ENCODE measurements around the gene ABHD17A.
"Not testable (repeated sequence)": the region's sequence is repeated elsewhere in the genome, so short reads cannot be mapped to it uniquely, and the experiment has no call there.

The ABHD17A gene

DNA sequence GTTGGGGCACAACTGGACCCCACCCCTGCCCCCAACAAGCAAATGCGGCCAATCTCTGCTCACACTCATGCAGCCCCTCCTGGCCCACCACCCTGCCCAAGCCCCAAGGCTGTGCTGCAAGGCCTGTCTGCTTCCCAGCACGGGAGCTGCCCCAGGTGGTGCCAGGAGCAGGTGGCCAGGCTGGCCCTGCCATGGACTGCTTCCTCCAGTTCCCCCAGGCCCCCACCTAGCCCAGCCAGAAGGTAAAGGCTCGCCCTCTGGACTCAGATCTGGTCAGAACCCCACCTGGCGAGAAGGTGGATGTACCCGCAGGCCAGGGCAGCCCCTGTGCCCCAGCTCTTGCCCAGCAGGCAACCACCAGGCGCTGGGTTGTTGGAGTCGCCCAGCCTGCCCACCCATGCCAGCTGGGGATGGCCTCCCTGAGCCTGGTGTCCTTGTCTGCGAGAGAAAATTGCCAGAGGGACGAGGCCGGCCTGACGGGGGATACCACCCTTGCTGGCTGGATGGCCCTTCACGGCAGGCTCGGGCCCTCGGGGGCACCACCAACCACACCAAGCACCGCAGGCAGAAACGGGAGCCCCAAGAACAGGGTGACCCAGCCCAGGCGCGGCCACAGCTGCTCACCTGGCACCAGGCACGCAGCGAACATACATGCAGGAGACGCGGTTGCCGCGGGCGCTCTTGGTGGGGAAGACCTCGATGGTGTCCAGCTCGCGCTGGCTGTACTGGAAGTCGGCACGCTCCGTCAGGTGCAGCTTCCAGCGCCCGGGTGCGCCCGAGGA, 4.5 kb downstream of the ABHD17A start:
- DNase-seq (ENCODE audit: low spot score), result no peak

DNA sequence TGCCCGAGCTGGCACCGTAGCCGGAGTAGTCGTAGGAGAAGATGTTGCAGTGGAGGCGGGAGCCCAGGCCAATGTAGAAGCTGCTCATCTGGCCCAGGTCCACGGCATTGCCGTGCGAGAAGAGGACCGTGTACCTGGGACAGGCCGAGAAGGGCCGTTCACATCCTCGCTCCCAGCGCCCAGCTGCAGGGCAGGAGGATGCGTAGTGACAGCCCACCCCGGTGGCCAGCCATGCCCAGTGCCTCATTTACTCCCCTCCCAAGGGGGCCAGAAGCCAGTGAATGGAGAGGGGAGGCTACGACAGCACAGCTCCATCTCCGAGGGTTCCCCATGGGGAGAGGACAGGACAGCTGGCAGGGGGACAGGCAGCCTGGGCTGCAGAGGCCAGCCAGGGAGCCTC, 5.3 kb downstream of the ABHD17A start:
- not testable (repeated sequence) for DNase-seq (ENCODE audit: low spot score)

DNA sequence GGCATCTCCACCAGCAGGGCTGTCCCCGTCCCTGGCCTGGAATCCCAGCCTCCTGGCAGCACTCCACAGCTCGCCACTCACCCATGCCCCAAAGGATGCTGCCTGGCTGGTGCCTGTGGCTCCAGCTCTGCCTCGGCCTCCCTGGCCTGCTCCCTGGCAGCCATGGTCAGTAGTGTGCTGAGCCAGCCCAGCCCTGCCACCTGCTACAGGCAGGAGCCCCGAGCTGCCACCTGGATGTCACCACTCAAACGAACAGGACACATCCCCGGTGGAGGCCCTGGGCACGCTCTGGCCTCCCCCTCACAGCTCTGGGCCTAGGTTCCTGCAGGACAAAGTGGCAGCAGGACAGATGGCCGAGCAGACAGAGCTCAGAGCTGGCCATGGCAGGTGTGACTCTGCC, 6.7 kb downstream of the ABHD17A start:
- not testable (repeated sequence) for DNase-seq (ENCODE audit: low spot score)

DNA sequence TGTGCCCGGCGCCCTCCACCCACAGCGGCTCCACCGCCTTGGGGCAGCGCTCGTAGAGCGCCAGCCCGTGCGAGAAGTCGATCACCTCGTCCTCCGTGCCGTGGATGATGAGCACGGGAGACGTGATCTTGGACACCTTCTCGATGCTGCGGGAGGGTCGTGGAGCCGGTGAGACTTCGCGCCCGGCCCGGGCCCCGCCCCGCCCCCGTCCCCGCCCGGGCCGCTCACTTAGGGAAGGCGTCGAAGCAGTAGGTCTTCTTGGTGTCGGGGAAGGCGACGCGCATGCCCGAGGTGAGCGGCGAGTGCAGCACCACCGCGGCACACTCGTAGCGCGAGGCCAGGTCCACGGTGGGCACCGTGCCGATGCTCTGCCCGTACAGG, 8.0 kb downstream of the ABHD17A start:
- not testable (repeated sequence) for DNase-seq (ENCODE audit: low spot score)

DNA sequence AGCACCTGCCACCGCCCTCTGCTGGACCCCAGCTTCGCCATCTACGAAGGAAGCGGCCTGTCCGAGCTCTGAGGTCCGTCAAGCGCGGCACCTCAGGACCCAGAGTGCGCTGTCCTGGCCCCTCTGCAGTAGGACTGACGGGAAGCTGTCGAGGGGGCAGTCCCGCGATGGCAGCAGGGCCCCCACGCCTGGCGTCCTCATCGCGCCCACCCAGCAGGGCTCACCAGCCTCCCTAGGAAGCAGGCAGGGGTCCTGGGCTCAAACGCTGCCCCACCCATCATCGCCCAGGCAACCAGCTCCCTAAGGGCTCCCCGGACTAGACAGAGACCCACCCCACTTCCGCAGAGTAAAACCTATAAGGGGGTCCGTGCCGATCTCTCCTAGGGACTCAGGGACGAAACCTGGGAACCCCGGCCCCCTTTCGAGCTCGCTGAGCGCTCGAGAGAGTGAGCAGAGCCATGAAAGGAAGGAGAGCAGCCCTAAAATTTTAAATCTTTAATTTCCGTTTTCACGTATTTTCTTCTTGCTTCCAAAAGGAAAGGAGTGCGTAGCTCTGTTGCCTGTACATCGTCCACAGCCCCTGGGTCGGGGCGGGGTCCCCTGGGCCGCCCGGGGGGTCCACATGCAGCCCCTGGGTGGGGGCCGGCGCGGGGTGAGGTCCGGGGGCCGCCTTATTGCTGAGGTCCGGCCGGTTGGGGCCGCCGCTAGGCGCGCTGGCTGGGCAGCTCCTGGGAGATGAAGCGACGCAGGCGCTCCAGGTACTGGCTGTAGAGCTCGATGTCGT, 8.6 kb downstream of the ABHD17A start:
- not testable (repeated sequence) for DNase-seq (ENCODE audit: low spot score)

DNA sequence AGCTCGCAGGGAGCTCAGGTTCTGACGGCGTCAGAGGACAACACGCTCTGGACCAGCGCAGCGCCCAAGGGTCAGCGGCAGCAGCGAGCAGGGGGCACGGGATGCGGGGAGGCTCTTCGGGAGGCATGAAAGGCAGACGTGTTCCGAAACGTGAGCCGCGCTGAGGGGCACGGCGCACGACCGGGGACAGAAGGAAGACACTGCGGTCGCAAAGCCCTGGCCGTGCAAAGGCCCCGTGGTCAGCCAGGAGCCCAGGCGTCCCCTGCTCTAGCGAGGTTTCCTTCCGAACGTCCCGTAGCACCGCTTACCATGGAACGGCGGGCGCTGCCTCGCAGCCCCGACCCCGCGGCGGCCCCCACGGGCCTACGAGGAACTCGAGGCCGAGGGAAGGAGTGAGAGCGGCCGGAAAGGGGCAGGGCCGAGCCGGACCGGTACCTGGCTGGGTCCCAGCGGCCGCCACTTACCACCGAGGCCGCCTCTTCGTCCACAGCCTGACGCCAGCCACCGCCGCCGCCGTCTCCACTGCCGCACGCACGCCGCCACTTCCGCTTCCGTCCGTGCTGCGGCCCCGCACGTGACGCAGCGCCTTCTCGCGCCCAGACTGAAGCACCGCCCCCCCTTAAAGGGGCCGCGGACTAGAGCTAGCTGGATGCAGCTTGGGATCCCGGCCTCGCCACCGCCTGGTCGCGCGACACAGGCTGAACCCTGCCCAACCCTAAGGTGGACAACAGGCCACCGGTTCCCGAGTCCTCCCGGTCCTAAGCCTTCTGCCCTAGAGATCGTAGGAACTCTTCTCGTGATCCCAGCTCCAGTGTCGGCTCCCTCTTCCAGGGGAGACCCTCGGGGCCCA, 9.4 kb downstream of the ABHD17A start:
- DNase-seq (ENCODE audit: low spot score), result peak; percentile 86

DNA sequence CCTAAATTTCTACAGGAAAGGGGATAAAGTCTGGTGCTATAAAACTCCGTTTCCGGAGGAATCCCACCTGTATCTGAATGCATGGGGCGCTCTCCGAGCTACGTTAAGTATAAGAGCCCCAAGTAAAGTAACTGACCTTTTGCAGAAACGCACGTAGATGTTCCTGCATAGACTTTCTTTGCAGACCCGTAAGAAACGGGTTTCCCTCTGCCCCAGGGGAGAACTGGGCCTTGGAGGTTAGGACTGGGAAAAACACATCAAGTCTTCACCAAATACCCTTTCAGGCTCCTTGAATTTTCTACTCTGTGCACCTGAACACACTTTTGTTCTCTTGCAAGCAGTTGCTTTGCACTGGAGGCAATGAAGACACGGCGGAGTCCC, 10.0 kb downstream of the ABHD17A start:
- DNase-seq (ENCODE audit: low spot score), result not testable (repeated sequence)

DNA sequence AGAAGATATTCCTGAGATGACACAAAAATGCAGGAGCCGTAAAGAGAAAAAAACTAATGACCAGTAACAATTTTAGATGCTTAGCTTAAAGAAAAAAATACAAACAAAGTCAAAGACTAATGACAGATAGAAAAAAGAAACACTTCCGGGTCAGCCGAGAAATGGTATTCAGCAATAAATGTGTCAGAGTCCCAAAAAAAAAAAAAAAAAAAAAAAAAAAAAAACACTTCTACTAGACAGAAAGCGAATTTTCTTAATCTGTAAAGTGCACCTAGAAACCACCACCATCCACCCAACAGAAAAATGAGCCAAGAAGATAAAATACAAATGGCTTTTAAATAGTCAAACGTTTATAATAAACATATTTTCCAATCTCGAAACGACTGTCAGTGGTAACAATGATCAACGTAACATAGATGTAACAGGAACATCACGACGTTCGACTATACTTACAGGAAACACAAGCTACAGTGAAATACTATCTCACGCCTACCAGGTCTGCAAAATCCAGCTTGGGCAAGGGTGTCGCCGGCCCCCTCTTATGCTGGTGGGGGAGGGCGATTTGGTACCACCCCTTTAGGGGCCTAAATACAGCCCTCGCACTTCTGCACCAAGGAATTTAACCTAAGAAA, 10.6 kb downstream of the ABHD17A start:
- no peak for DNase-seq (ENCODE audit: low spot score)

DNA sequence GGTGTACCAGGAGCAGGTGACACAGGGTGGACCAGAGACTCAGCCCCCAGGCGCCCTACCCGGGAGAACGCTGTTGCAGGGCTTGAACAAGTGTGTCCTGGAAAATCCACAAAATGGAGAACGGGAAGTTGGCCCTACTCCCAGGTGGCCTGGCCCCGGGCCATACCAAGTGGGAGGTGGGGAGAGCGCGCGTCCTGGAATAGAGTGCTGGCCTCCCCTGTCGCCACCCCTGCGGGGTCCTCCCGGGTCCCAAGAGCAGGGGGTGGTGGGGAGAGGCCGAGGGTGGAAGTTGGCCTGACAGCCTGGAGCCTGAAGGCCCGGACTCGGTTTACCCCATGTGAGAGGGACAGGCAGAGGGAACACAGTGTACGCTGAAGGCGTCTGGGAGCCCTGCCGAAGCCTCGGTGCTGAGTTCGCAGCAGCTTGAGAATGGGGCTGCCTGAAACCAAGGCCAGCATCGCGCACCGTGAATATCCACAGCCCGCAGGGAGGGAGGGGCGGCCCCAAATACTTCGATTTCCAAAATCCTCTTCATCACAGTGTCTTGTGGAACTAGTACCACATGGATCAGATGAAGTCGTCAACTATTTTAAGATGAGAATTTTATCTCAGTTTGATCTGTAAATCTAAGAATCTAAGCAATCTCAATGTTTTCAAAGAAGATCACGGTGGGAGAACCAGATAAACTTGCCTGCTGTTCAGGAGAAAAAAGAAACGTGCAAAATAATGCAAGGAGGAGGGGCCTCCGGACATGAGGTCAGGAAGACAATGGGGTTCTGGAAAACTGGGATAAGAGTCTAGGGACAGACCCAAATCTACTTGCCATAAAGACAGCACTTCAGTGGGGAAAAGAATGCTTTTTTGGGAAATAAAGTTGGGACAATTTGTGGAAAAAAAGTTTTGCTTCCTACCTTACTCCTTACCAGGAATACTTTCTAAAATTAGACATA, 11.5 kb downstream of the ABHD17A start:
- DNase-seq (ENCODE audit: low spot score), result no peak

DNA sequence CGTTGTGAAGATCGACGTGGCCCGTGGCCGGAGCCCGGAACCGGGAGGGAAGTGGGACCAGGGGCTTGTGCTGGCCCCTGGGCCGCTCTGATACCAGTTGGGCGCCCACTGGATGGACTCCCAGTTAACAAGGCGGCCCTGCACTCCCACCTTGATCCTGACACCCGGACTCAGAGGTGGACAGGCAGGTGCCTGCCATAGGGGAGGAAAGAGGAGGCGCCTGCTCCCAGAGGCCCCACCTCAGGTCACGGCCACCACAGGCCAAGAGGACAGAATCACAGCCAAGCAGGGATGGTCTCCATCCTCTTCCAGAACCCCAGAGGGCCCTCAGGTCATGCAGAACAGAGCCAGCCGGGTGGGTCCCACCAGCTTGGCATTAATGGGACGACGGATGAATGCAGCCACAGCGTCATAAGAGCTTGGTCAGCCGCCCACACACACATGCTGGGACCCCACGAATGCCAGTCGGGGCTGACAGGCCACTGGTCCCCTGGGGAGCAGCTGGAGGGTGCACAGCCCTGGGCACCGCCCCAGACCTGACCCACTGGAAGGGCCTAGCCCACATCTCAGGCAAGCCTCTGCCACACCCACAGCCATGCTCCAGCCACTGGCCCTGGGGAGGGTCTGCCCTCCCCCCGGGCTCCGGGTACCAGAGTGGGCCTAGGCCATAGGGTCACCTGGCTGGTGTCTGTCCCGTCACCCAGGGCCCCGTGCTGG, 12.3 kb downstream of the ABHD17A start:
- no peak for DNase-seq (ENCODE audit: low spot score)

DNA sequence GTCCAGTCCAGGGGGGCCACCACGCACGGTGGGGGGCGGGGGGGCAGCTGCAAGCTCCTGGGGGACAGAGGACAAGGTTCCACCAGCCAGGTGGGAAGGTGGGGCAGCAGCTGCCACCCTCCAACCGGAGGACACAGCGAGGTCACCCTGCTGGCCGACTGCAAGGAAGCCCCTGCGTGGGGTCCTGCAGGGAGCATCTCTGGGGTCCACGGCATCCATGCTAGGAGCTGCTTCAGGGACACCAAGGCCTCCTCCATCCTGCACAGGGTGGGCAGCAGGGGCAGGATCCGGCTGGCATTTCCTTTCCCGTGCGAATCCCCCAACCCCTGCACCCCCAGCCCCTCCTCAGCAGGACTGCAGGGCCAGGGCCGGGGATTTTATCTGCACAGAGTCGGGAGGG, 13.7 kb downstream of the ABHD17A start:
- no peak for DNase-seq (ENCODE audit: low spot score)

DNA sequence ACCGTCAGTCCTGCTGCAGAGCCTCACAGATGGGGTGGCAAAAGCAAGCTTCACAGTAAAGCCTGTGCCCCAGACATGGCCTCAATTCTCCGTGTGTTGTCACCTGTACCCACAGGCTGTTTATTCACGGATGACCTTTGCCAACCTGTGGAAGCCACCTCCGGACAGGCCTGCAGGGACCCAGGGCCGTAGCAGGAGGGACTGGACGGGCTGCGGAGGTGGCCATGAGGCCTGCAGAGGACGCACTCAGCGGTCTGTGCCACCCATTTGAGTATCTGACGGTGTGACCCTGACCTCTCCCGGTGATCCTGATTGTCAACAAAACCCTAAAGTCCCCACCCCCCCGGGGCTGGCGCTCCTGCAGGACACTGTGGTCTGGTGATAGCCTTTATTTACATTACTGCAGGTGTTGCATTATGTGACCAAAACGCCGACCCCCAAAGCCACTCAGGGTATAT, 14.1 kb downstream of the ABHD17A start:
- no peak for DNase-seq (ENCODE audit: low spot score)

DNA sequence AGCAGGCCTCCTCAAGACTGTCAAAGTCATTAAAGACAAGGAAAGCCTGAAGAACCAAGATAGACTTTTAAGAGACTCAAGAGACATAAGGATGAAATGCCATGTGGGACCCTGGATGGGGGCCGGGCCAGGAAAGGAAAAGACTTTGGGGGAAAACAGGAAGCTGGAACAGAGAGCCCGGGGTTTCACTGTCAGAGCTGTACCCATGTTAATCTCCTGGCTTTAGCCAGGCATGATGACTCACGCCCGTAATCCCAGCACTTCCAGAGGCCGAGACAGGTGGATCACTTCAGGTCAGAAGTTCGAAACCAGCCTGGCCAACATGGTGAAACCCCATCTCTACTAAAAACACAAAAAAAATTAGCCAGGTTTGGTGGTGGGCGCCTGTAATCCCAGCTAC, 16.3 kb downstream of the ABHD17A start:
- DNase-seq (ENCODE audit: low spot score), result no peak

DNA sequence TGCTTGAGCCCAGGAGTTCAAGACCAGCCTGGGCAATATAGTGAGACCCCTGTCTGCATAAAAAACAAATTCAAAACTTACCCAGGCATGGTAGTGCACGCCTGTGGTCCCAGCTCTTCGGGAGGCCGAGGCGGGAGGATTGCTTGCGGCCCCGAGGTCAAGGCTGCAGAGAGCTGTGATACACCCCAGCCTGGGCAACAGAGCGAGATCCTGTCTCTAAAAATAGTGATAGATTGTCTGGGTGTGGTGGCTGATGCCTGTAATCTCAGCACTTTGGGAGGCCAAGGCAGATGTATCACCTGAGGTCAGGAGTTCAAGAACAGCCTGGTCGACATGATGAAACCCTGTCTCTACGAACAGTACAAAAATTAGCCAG, 18.0 kb downstream of the ABHD17A start:
- no peak for DNase-seq (ENCODE audit: low spot score)

DNA sequence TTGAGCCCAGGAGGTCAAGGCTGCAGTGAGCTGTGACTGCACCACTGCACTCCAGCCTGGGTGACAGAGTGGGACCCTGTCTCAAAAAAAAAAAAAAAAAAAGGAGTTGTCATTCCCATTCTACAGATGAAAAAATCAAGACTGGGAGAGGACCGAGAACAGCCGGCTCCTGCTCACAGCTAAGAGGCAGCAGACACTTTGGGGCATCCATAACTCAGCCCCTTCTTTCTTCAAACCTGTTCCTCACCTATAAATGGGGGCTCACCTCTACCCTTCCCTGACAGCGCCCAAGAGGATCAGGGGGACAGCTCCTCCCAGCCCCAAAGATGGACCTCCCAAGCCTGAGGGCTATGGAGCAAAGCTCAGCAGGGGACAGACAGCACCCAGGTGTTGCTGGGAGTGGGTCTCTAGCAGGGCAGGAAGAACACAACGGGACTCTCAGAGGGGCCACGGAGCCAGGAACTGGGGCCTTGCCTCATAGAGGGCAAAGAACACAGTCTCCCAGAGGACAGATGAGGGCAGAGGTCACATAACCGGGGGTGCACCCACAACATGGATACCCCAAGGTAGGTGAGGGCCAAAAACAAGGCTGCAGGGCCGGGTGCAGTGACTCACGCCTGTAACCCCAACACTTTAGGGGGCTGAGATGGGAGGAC, 18.5 kb downstream of the ABHD17A start:
- DNase-seq (ENCODE audit: low spot score), result no peak

DNA sequence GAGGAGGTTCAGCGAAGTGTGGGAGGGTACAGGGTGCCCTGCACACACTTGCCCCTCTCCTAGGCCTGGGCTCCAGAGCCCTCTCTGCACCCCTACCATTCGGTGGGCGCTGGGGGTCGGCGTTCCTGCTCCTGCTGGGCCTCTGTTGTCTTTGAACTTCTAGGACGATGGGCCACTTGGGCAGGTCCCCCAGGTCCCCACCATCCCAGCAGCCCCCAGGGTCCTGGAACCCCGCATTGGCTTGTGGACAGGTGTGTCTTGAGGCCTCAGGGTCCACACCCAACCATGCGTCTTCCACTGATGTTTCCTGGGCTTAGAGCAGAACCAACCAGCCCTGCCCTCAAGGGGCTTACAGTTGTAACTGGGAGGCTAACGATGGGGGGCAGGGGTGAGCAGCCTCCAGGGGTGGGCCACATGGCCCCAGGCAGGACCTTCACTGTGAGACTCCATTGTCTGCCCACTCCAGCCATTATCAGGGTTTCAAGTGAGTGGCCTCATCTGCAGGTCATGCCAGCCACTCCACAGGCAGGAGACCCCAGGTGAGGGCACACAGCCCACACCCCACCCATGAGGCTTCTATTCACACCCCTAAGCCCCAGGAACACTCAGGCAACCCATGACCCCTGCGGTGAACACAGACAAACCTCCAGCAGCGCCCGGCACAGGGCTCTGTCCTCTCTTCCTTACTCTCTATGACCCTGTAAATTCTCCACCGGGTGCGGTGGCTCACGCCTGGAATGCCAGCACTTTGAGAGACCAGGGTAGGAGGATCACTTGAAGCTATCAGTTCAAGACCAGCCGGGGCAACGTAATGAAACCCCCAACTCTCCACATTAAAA, 19.9 kb downstream of the ABHD17A start:
- DNase-seq (ENCODE audit: low spot score), result no peak

DNA sequence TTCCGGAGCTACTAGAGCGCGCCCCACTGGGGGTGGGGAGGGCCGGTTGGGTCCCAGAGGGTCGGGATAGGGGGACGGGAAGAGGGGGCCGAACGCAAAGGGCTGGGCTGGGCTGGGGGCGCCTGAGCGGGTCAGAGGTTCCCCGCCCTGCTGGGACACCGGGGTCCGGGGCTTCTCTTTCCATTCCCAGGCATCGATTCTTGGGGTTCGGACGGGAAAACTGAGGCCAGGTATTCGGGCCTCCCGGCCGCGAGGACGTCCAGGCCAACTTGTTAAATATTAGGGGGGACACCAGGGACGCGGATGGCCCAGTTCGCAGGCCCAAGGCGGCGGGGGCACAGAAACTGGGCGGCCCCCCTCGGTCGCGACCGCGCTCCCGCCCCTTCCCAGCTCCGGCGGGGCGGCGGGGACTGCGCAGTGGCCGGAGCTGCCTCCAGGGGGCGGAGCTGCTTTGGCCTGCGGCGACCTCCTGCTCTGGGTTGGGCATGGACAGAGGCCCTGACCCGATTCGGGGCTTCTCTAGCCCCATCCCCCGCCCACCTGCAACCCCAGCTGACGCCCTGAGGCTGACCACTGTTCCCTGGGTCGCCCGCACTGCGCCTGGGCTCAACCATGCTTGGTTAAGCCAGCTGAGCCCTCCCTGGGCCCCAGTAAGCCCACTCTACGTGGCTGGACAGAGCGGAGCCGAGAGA, 20.7 kb downstream of the ABHD17A start:
- DNase-seq (ENCODE audit: low spot score), result no peak

Data from kidney capillary endothelial cell (primary cell).